Fibroblast of skin of scalp (primary cell): ENCODE data around the gene TSC1.
A peak's percentile ranks its signal among the peaks of the same experiment; 100 is the strongest.
"Not testable (repeated sequence)": the region's sequence is repeated elsewhere in the genome, so short reads cannot be mapped to it uniquely, and the experiment has no call there.

ENCODE experiments used
- DNase-seq: peaks from one replicate; pipeline ENCODE4 v3.0.0-alpha.2; 2013

TSC1 gene

GRCh38 chr9:132975961-132976360 lies 31.5 kb upstream of the TSC1 start:
- no peak for DNase-seq

DNA sequence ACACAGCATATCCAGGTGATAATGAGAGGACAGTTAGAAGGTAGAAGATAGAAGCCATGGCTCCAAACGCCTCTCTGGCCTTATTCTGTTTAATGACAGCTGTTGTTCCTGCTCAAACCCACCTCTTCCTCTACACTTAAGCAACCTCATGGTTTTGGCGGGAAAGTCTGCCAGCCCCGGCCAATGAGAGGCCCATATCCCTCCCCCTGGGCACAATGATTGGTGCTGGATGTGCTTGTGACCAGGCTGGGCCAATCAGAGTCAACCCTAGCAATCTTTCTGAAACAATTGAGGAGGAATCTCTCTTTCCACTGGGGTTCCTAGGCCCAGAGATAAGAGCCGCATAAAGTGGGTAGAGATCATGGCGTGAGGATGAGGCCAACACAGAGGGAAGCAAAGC lies 29.3 kb upstream of the TSC1 start:
- DNase-seq = peak; percentile 18

DNA sequence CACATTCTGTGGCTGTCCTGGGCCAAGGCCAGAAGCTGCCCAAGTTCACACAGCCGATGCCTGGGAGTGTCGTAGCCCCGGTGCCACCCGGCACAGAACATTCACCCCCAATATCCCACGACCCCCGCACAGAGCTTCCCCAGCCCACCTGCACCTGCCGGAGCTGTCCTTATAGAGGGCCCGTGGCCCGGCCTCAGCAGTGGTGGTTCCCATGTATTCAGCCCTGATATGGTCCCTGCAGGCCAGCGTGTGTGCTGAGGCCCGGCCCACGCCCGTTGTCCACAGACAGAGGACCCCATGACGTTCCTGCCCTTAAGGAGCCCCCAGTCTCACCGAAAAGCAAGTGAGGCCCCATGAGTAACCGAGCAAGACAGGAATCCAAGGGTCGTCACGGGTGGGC lies 28.8 kb upstream of the TSC1 start:
- DNase-seq = no peak

DNA sequence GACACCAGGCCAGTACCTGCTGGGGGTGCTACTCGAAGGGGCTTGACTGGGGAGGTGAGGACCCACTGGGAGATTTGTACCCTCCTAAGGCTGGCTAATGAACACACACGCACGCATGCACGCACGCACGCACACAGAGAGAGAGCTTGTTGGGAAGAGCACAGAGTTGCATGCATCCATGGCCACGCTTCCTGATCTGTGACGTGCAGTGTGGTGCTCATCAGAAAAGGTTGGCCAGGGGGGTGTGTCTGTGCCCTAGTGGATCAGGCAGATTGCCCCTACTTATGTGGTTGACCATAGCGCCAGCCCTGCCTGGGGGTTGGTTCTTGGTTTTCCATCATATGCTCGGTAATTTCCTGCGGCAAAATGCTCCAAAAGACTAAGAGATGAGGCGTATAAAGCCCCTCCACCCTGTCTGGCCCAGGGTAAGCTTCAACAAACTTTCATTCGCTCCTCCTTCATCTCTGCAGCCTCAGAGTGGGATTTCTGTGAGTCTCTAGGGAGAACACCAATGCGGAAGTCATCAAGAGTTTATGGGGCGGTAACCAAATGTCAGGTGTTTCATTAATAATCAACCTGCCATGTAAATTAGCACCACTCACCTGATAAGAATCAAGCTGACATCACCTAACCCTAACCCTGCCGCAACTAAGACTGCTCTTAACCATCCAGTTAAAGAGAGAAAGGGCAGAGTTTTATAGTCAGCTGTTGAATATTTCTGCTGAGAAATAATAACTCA lies 26.1 kb upstream of the TSC1 start:
- DNase-seq = no peak

DNA sequence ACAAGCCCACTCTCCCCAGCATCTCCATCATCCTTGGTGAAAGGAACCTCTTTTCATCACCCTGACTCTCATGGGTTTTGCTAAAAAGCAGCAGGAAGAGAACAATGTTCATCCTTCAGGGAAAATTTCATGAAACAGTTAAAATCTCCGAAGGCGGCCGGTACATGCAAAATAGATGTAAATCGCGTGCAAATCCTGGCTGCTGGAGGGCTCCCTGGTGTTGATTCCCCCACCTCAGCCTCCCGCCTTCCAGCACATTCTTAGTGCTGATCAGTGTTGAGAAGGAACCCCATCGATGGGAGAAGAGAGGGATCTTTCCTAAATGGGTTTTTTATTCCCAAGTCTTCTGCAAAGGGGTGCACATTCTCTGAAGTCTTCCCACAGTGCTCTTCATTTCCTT lies 25.4 kb upstream of the TSC1 start:
- DNase-seq = no peak

- not testable (repeated sequence) for DNase-seq
These were observed 23.5 kb upstream of the TSC1 start for GRCh38 chr9:132967908-132968307.

GRCh38 chr9:132965478-132965877 lies 21.1 kb upstream of the TSC1 start:
- no peak for DNase-seq

DNA sequence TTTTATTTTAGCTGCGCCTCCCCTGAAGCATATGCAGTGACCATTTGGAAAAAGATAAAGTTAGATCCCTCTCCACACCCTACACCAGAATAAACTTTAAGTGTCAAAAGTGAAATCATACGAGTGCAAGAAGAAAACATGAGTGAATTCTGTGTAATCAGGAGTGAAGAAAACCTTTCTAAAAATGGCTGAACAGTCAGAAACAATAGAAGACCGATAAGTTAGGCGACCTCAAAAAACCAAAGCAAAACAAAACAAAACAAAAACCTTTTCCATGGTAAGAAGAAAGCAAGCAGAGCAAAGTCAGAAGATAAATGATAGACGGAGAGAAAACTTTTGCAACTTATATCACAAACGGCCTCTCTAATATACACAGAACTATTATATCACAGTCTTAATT lies 16.6 kb upstream of the TSC1 start:
- DNase-seq = no peak

DNA sequence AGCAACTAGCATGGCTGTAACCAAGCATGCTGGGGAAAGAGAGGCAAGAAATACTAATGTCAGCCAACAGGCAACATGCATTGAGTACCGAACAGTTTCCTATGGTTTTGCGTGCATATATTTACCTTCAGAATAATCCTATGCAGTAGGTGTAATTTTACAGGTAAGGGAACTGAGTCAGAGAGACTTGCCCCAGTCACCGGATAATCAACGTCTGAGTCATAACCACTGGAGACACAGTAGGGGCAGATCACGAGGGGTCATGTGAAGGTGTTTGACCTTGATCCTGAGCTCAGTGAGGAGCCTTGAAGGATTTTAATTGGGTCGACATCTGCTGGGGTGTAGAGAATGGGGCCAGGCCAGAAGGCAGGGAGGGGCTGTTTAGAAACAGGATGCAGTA lies 13.4 kb upstream of the TSC1 start:
- no peak for DNase-seq

DNA sequence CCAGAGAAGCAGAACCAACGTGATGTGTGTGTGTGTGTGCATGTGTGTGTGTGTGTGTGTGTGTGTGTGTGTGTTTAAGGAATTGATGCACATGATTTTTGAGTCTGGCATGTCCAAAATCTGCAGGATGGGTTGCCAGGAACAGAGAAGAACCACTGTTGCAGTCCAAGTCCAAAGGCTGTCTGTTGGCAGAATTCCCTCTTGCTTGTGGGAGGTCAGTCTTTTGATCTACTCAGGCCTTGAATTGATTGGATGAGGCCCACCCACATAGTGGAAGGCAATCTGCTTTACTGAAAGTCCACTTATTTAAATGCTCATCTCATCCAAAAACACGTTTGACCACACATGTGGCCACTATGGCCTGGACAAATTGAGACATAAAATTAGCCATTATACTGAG lies 11.4 kb upstream of the TSC1 start:
- no peak for DNase-seq

GRCh38 chr9:132955123-132955522 lies 10.7 kb upstream of the TSC1 start:
- DNase-seq = no peak

- no peak for DNase-seq
These were observed 5.3 kb upstream of the TSC1 start for GRCh38 chr9:132949709-132950108.

- no peak for DNase-seq
These were observed 4.2 kb upstream of the TSC1 start for GRCh38 chr9:132948482-132949050.

- no peak for DNase-seq
These were observed 3.3 kb upstream of the TSC1 start for GRCh38 chr9:132947756-132948155.

DNA sequence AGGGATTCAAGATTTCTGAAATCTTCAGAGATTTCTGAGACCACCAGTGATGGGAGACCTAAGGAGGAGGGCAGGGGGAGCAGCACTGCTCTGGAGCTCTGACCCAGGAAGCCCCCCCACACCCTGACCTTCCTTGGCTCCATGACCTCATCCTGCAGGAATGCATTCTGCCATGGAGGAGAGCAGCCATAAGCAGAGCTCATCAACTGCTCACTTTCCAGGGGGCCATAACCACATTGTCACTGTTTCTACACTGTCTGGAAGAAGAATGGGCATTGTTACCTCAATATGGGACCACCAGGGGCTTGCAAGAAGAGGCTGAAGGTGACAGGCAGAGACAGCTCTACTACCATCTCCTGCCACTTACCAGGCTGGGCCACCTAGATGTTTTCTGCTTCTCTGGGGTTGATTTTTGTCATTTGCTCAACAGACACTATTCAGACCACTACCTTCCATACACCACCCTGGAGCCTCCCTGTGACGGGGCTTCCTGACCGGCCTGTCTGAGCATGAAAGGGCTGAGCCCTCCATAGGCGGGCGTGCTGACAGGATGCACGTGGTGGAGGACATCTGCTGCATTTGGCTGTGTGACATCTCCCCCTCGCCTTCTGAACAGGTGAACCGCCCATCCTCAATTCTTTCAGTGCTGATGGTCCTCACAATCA lies 2.3 kb upstream of the TSC1 start:
- peak; percentile 85 for DNase-seq

DNA sequence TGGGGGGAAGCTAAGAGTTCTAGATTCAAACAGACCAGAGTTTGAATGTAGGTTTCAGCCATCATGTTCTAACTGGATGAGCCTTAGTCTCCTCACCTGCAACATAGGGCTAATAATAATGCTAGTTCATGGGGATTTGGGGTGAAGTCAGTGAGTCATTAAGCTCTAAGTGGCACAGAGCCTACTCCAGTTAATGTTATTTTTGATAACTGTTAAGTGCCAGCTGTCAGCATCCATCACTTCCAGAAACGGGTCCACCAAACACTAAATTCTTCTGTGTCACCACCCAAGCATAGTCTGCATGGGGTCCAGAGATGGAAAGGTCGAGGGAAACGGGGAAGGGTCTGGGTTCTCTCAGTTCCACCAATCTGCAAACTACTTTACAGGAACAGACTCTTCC lies 1.8 kb upstream of the TSC1 start:
- no peak for DNase-seq

GRCh38 chr9:132945186-132946130 lies 1.0 kb upstream of the TSC1 start:
- no peak for DNase-seq

DNA sequence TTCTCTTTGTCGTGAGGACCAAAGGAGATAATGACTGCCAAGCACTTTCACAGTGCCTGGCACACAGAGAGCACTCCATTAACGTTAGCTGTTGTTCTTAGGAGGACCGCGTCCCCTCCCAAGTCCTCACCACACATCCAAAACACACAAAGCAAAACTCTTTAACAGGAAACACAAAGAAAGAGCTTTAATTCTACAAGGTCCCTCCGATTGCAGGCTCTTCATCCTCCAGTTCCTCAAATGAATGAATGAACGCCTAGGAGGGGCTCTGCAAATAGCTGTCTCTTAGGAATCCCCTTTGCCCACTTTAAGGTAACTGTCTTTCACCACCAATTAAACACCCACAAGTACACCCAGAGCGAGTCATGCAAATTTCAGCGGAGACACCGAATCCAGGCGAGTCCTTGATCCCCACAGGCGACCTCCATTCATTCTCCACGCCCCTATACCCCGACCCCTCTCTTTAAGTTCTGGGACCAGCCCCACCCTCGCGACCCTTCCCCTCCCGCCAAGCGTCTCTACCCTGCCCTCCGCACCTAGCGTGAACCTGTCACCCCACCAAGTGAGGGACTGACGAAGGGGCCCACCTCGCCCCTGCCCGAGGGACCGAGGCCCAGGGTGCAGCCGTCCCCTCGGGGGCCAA lies 644 bp downstream of the TSC1 start:
- DNase-seq = no peak

DNA sequence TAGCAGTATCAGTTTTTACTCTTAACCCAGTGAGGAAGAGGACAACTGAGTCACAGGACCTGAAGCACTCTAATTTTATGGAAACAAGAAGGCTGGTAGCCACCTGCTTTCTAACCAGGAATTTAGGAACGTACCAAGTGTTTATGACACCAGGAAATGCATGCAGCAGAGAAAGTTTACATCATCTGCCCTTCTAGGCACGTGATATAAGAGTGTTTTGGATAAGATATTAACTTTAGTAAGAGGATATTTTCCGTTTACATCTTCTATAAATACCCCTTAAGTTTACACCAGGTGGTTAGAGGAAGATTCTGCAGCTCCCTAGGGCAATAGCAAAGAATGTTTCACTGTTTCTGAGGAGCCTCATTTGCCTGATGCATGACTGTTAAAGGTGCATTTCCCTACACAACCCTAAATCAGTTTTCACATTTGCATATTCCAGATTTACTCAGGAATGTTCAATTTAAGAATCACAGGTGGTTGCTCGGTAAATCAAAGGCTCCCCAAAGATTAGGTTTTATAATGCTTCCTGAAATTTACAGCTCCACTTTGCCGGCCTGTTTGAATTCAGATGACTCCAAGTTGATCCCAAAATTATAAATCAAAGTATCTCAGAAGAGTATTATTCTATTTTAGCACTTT lies 1.8 kb downstream of the TSC1 start:
- no peak for DNase-seq

GRCh38 chr9:132939169-132939568 lies 5.2 kb downstream of the TSC1 start:
- no peak for DNase-seq

GRCh38 chr9:132937463-132937901 lies 6.9 kb downstream of the TSC1 start:
- no peak for DNase-seq

DNA sequence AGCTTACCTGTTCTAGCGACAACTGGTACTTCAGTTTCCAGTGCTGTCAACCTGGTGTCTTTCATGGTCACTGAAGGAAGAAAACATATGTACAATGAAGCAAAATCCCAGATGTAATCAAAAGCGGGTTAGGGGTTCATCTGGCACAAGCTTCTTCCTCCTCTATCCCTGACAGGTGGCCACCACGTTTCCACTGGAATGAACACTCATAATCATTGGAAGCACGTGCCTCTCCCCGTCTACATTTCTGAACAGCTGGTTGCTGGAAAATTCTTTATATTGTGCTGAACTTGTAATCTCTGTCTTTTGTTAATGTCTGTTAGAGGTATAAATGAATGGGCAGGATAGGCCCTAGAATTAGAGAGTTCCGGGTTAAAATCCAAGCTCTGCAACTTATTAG lies 9.4 kb downstream of the TSC1 start:
- DNase-seq = no peak
